NCI-H2081 treated with DMSO at 0.1 percent for 48 hours (cell line): Measurements from ENCODE around the gene NEK2.
A peak's percentile ranks its signal among the peaks of the same experiment; 100 is the strongest.
"Not testable (repeated sequence)": the region's sequence is repeated elsewhere in the genome, so short reads cannot be mapped to it uniquely, and the experiment has no call there.

ENCODE experiments used
- DNase-seq: peaks from one replicate; lab custom pipeline; 2025; lab: John Stamatoyannopoulos, UW

NEK2 gene

DNA sequence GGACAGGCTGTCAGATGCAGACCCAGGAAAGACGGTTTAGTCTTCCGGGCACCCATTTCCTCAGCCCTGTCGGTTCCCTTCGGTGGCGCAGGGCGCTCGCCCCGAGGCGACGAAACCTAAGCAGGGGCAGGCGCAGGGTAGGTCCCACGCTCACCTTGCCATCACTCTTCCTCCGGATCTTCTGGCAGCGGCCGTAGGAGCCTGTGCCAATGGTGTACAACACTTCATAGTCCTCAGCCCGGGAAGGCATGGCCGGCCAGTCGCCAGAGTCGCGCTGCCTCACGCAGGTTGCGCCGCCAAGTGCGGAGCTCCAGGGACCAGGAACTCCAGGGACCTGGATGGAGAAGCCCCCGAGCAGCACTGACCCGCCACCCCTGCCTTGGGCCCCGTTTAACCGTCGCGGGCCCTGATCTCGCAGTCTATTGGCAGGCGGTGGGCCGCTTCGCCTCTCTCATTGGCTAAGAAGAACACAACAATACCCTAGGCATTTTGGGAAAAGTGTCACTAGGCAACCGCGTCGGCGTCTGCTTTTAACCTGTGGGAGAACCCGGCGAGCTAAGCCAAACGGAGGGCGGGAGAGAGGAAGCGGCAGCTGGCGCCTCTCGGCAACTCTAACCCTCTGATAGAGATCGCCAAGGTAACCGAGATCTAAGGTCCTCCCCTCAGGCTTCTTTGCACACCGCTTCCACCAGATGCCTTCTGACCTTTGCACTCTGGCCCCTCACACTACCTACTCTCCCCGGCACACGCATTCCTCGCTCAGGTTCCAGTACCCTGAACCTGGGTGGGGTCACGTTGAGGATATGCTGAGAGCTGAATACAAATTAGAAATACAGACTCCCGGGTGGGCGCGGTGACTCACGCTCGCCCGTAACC lies at the start of gene NEK2:
TSS of gene NEK2 (minus strand) at position 392 of the 876 bp plus-strand sequence. CDS start at position 250, 142 bp downstream.
- DNase-seq = peak; percentile 99

DNA sequence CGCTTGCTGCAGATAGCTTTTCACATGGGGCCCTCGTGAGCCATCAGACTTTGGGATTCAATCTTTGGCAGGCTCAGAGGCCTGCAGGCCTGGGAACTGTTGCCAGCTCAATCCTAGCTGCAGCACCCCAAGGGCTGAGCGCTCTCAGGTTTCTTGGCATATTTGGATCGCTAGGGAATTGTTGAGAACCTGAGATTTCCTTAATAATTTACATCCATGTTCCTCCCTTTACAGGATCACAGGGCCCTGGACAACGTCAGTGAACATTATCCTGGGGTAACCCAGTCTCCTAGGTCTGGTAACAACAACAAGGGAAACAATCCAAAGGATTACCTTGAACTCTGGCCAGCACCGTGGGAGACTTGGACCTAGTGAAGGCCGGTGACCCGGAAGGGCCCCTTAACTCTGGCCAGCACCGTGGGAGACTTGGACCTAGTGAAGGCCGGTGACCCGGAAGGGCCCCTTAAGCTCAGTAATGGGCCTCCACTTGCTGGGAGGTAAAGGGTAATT lies 49.3 kb upstream of the NEK2 start:
- no peak for DNase-seq

- DNase-seq = no peak
Measured at GRCh38 chr1:211723273-211723672, 47.9 kb upstream of the NEK2 start.

GRCh38 chr1:211722277-211723175 lies 47.1 kb upstream of the NEK2 start:
- no peak for DNase-seq

DNA sequence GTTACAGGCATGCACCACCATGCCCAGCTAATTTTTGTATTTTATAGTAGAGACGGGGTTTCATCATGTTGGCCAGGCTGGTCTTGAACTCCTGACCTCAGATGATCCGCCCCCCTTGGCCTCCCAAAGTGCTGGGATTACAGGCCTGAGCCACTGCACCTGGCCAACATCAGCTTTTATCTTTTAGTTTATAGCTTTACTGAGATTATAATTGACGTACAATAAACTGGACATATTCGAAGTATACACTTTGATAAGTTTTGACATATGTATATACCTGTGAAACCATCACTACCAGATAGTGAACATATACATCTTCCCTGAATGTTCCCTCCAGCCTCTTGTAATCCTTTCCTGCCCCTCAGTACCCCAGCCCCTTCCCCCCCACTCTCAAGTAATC lies 41.1 kb upstream of the NEK2 start:
- DNase-seq = not testable (repeated sequence)

GRCh38 chr1:211715971-211716370 lies 40.5 kb upstream of the NEK2 start:
- no peak for DNase-seq

GRCh38 chr1:211714154-211714553 lies 38.7 kb upstream of the NEK2 start:
- DNase-seq = no peak

- no peak for DNase-seq
Measured at GRCh38 chr1:211713231-211713630, 37.8 kb upstream of the NEK2 start.

- DNase-seq = no peak
Measured at GRCh38 chr1:211711315-211711705, 35.9 kb upstream of the NEK2 start.

GRCh38 chr1:211710566-211711314 lies 35.3 kb upstream of the NEK2 start:
- DNase-seq = no peak

- no peak for DNase-seq
Measured at GRCh38 chr1:211708926-211709325, 33.5 kb upstream of the NEK2 start.

DNA sequence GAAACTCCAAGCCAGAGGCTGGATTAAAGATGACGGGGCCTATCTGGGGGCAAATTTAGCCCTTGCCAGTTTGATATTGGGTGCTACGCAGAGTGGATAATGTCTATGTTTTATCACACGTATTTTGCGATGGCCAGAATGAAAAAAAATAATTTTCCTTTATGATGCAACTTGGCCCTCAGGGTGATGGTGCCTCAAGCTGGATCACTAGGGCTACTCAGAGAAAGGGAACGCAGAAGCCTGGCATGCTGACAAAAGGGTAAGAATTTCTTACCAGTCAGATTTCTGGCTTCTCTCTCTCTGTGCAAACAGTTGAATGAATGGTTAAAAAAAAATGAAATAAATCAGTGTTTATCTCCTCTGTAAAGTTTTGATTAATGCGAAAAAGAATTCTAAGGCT lies 32.6 kb upstream of the NEK2 start:
- DNase-seq = no peak

- DNase-seq = no peak
Measured at GRCh38 chr1:211705467-211706091, 30.2 kb upstream of the NEK2 start.

DNA sequence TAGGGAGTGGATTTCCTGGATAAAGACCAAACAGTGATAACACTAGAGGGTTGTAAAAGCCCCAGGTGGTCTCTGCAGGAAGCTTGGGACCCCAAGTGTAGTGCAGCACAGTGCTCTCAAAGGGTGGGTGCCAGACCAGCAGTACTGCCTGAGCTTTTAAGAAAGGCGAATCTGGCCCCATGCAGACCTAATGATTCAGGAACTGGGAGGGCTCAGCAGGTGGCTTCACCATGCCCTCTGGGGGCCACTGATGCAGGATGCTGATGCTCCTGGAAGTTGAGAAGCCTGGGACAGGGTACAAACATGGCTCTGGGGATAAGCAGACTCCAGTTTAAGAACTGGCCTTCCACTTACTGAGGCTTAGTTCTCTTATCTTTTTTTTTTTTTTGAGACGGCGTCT lies 29.1 kb upstream of the NEK2 start:
- DNase-seq = peak; percentile 3

DNA sequence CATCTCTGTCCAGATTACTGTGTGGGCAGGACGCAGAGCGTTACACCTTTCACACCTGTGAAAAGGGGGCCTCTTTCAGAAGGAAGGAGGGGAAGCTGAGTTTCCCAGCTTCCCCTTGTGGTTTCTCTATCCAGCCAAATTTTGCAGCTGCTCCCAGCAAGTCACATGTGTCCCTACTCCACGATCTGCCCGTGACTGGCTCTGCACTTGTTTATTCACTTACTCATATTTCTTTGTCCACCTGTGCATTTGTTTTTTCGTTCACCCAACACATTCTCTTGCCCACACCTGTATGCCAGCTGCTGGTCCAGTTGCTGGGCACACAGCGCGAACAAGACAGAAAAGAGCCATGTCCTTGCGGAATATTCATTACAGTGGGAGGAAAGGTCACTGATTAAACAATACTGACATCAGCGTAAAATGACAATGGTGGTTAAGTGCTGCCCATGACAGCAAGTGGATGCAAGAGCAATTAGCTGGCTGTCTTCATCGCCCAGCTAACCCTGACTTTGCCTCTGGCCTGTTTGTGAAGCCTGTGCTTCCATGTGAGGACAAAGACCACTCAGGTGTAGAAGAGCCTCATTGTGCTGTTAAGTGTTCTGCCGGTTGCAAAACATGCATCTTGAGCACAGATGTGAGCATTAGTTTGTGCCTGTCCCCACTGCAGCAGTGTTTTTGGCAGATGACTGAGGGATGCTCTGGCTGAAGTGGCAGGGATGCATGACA lies 28.6 kb upstream of the NEK2 start:
- peak; percentile 52 for DNase-seq

- DNase-seq = no peak
Measured at GRCh38 chr1:211701733-211702132, 26.3 kb upstream of the NEK2 start.

DNA sequence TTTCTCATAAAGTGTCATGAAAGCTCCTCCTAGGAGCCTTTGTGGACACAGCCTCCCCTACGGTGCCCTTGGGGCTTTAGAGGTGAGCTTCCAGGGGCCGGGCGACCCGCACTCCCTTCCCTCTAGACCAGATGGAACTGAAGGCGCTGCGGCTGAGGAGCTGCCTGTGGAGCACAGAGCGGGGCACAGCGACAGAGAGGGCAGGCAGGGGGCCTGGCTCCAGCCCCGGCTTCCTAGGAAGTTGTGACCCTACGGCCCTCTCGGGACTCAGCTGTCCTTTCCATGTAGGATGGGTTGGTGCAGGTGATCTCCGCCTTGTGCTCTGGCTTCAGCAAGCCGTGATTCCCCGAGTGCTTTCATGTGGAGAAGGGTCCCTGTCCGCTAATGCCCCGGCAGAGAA lies 23.6 kb upstream of the NEK2 start:
- no peak for DNase-seq

GRCh38 chr1:211698161-211699026 lies 23.0 kb upstream of the NEK2 start:
- DNase-seq = peak; percentile 24

GRCh38 chr1:211697356-211697755 lies 21.9 kb upstream of the NEK2 start:
- DNase-seq = no peak
